ENCODE results near the gene TM7SF2.

GRCh38 chr11:65095974-65096806, 15.5 kb upstream of the TM7SF2 start, which contains the start of gene VPS51:
- TF ChIP-seq CTCF (IDR thresholded peaks at IDR 0.05) (no peak), EZH2 (IDR thresholded peaks at IDR 0.05; ENCODE audit: borderline replicate concordance, insufficient read depth, low read depth, low read length, poor library complexity, severe bottlenecking) (no peak)
